ENCODE measurements around the gene PRDX2. TPM values are rescaled to one million over a fixed set of nuclear protein-coding genes. Genes with fewer than 3 reads are reported as not detected.

Gene PRDX2
- total and polyA plus RNA-seq, 2 donors from 2014 or later, result 171 to 664 TPM

- H3K9me3 ChIP-seq (ENCODE audit: control insufficient read depth in 2 of 3, insufficient read depth in 1 of 3, low read length in 3 of 3), result no peaks in the 10 kb centered on the region
- intact Hi-C loops (cut with DNase I), result no loop called here
- no peak for FAIRE-seq
- no peak overlapping the region for H3K27ac ChIP-seq (ENCODE audit: low read depth in 2 of 2, low read length in 2 of 2)
- peak in 3 of 5 donors; percentile 17 to 65 (median 47) for DNase-seq
- H3K36me3 ChIP-seq (ENCODE audit: control insufficient read depth in 2 of 3, insufficient read depth in 3 of 3, low read length in 3 of 3), result no peaks in the 10 kb centered on the region
- H3K4me3 ChIP-seq (ENCODE audit: low read length in 3 of 3), result no peak overlapping the region
- no peak overlapping the region for H3K9ac ChIP-seq (ENCODE audit: low read length in 3 of 3)
- TF ChIP-seq CTCF (IDR thresholded peaks at IDR 0.05; ENCODE audit: borderline replicate concordance, extremely low read depth, insufficient read depth), result no peak
- H3K27me3 ChIP-seq (ENCODE audit: control insufficient read depth, insufficient read depth, low read length), result peaks cover 45% of the 10 kb centered on the region
- H3K4me1 ChIP-seq (ENCODE audit: control insufficient read depth in 2 of 3, insufficient read depth in 2 of 3, low read depth in 1 of 3, low read length in 3 of 3), result peaks cover 0 to 5% (median 0%) of the 10 kb centered on the region in 3 donors
Observed at GRCh38 chr19:12834976-12835757, 33.6 kb upstream of the PRDX2 start.

- Histone ChIP-seq H3K4me1 (ENCODE audit: control insufficient read depth in 2 of 3, insufficient read depth in 2 of 3, low read depth in 1 of 3, low read length in 3 of 3) (peaks cover 0 to 5% (median 0%) of the 10 kb centered on the region in 3 donors), H3K9ac (ENCODE audit: low read length in 3 of 3) (no peak within 1 kb of the TSS), H3K4me3 (ENCODE audit: low read length in 3 of 3) (no peak within 1 kb of the TSS), H3K9me3 (ENCODE audit: control insufficient read depth in 2 of 3, insufficient read depth in 1 of 3, low read length in 3 of 3) (no peaks in the 10 kb centered on the region), H3K36me3 (ENCODE audit: control insufficient read depth in 2 of 3, insufficient read depth in 3 of 3, low read length in 3 of 3) (no peaks in the 10 kb centered on the region), H3K27ac (ENCODE audit: low read depth in 2 of 2, low read length in 2 of 2) (no peak within 1 kb of the TSS), H3K27me3 (ENCODE audit: control insufficient read depth, insufficient read depth, low read length) (peaks cover 41% of the 10 kb centered on the region)
- FAIRE-seq (no peak), DNase-seq (peak in 1 of 5 donors; percentile 50)
- intact Hi-C loops (cut with DNase I), result no loop called here
- TF ChIP-seq CTCF (IDR thresholded peaks at IDR 0.05; ENCODE audit: borderline replicate concordance, extremely low read depth, insufficient read depth), result no peak
Observed at GRCh38 chr19:12834566-12834943, 33.0 kb upstream of the PRDX2 start, which contains the start of gene RTBDN. Gene RTBDN (minus strand): TSS chr19:12834579. CDS start chr19:12829979, 4,600 bp downstream.

GRCh38 chr19:12833738-12834565 lies 32.4 kb upstream of the PRDX2 start:
- intact Hi-C loops (cut with DNase I), result no loop called here
- no peaks in the 10 kb centered on the region for H3K9me3 ChIP-seq (ENCODE audit: control insufficient read depth in 2 of 3, insufficient read depth in 1 of 3, low read length in 3 of 3)
- no peaks in the 10 kb centered on the region for H3K36me3 ChIP-seq (ENCODE audit: control insufficient read depth in 2 of 3, insufficient read depth in 3 of 3, low read length in 3 of 3)
- no peak overlapping the region for H3K4me3 ChIP-seq (ENCODE audit: low read length in 3 of 3)
- DNase-seq, result peak in 1 of 5 donors; percentile 66
- TF ChIP-seq CTCF (IDR thresholded peaks at IDR 0.05; ENCODE audit: borderline replicate concordance, extremely low read depth, insufficient read depth), result no peak
- no peak overlapping the region for H3K27ac ChIP-seq (ENCODE audit: low read depth in 2 of 2, low read length in 2 of 2)
- H3K4me1 ChIP-seq (ENCODE audit: control insufficient read depth in 2 of 3, insufficient read depth in 2 of 3, low read depth in 1 of 3, low read length in 3 of 3), result peaks cover 0 to 5% (median 0%) of the 10 kb centered on the region in 3 donors
- H3K9ac ChIP-seq (ENCODE audit: low read length in 3 of 3), result no peak overlapping the region
- peaks cover 35% of the 10 kb centered on the region for H3K27me3 ChIP-seq (ENCODE audit: control insufficient read depth, insufficient read depth, low read length)
- no peak for FAIRE-seq
